Ascending aorta (tissue), 2 donors: ENCODE results near the gene SGSH. TPM values are rescaled to one million over a fixed set of nuclear protein-coding genes. Genes with fewer than 3 reads are reported as not detected.
A peak's percentile ranks its signal among the peaks of the same experiment; 100 is the strongest.

Experiments used
- DNase-seq, 2 donors: peaks; one replicate each; pipeline ENCODE4 v3.0.0-alpha.2; 2019; ENCODE audit warnings: low spot score in 2 of 2
- H3K27ac ChIP-seq, 2 donors: fragments of 200-600 bp; sonication (generic); one replicate each; pipeline ENCODE4 v1.5.1; 2016 to 2017; ENCODE audit warnings: mild to moderate bottlenecking in 1 of 2
- H3K27me3 ChIP-seq: fragments of 200-600 bp; sonication (generic); one replicate; pipeline ENCODE4 v1.5.1; 2017
- H3K36me3 ChIP-seq, 2 donors: fragments of 200-600 bp; sonication (generic); one replicate each; pipeline ENCODE4 v1.5.1; 2016
- H3K4me1 ChIP-seq, 2 donors: fragments of 200-600 bp; sonication (generic); one replicate each; pipeline ENCODE4 v1.5.1; 2016 to 2017; ENCODE audit warnings: mild to moderate bottlenecking in 1 of 2
- H3K4me3 ChIP-seq, 2 donors: fragments of 200-600 bp; sonication (generic); one replicate each; pipeline ENCODE4 v1.5.1; 2016 to 2017; ENCODE audit warnings: mild to moderate bottlenecking in 1 of 2
- H3K9me3 ChIP-seq, 2 donors: fragments of 200-600 bp; sonication (generic); one replicate each; pipeline ENCODE4 v1.5.1; 2016
- CTCF ChIP-seq, 3 experiments: fragments of 200-600 bp in 2 of 3; fragments of 450-650 bp in 1 of 3; sonication (generic) in 2 of 3; IDR thresholded peaks; one replicate each; pipeline ENCODE4 v1.5.1; 2016 to 2019; ENCODE audit warnings: antibody characterized with exemption in 3 of 3, mild to moderate bottlenecking in 1 of 3, moderate library complexity in 1 of 3
- intact Hi-C: fragments of 100-400 bp; cut with DNase I; formaldehyde crosslinking; loops from one replicate; pipeline ENCODE4 v1.15.1; 2023
- total RNA-seq: library from RNA; depleted of rRNA; stranded (reverse); fragments of >200 nt; gene quantifications from one replicate; pipeline ENCODE4 v1.1.0, GENCODE V29; 2016

The SGSH gene
- total RNA-seq, 1 donor from 2014 or later, result 50.9 TPM

GRCh38 chr17:80198144-80198661 is 21.9 kb downstream of the SGSH start:
- no peak for TF ChIP-seq CTCF (IDR thresholded peaks at IDR 0.05)
- no peaks in the 10 kb centered on the region for H3K27me3 ChIP-seq
- H3K27ac ChIP-seq, result no peak overlapping the region
- H3K9me3 ChIP-seq, result no peaks in the 10 kb centered on the region
- intact Hi-C loops, result loop anchor here (10.0 kb wide), 1 partner anchor 167 kb away; no protein-coding TSS in a partner anchor
- H3K4me3 ChIP-seq, result no peak overlapping the region
- no peaks in the 10 kb centered on the region for H3K36me3 ChIP-seq
- no peaks in the 10 kb centered on the region for H3K4me1 ChIP-seq
- DNase-seq, result no peak

DNA sequence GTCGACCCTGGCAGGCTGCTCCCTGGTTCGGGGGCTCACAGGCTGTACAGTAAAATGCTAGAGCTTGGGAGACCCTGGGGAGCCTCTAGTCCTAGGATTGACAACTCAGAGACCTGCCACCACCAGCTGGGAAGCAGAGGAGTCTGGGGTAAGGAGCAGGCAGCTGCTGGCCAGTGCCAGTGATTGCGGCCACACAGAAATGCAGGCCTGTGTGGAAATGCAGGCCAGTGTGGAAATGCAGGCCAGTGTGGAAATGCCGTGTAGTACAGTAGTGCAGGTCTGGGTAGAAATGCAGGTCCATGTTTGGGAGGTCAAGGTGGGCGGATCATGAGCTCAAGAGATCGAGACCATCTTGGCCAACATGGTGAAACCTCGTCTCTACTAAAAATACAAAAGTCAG is 23.5 kb downstream of the SGSH start:
- Histone ChIP-seq H3K27ac (no peak overlapping the region), H3K27me3 (no peaks in the 10 kb centered on the region), H3K36me3 (no peaks in the 10 kb centered on the region), H3K9me3 (no peaks in the 10 kb centered on the region), H3K4me1 (no peaks in the 10 kb centered on the region), H3K4me3 (no peak overlapping the region)
- TF ChIP-seq CTCF (IDR thresholded peaks at IDR 0.05), result no peak
- intact Hi-C loops, result loop anchor here (10.0 kb wide), 1 partner anchor 168 kb away; no protein-coding TSS in a partner anchor
- DNase-seq, result no peak

DNA sequence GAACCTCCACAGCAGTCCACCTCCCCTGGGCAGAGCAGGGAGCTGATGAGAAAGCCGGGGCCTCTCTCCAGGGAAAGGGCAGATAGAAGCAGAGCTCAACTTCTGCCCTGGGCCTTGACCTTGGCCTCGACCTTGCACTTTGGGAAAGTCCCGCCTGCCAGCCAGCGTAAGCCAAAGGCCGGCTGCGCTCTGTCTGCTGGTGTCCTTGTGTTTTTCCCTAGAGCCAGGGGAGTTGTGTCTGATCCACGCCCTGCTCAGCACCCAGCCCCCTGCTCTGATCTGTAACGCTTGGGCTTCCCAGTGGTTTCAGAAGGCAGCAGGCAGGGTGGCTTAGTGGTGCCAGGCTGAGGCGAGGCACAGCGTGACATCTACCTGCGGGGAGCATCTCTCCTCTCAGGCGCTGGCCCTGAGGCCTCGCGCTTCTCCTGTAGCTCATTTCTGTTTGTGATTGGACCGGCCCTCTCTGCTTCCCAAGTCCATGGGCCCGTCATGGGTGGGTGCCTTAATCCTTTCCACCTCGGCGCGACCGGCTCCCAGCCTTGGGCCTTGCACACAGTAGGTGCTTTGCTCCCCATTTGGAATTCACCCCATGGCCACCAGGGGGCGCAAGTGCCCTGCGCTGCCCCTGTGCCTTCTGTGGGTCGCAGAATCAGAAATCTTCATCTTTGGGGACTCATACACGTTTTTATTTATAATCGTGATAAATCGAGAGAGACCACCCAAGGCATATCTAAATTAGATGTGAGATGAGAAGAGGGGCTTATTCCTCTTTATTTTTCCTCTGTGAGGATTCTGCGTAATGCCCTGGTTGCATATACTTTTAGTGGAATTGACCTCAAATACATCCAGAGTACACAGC is 24.2 kb downstream of the SGSH start:
- TF ChIP-seq CTCF (IDR thresholded peaks at IDR 0.05), result peak; percentile 83 to 84 (median 84)
- Histone ChIP-seq H3K36me3 (no peaks in the 10 kb centered on the region), H3K4me1 (no peaks in the 10 kb centered on the region), H3K27ac (no peak overlapping the region), H3K27me3 (no peaks in the 10 kb centered on the region), H3K4me3 (no peak overlapping the region), H3K9me3 (no peaks in the 10 kb centered on the region)
- intact Hi-C loops, result loop anchor here (10.0 kb wide), 1 partner anchor 169 kb away; no protein-coding TSS in a partner anchor
- no peak for DNase-seq

GRCh38 chr17:80195141-80195540 is 25.0 kb downstream of the SGSH start:
- H3K27ac ChIP-seq, result no peak overlapping the region
- no peak overlapping the region for H3K4me3 ChIP-seq
- intact Hi-C loops, result loop anchor here (10.0 kb wide), 1 partner anchor 170 kb away; no protein-coding TSS in a partner anchor
- no peaks in the 10 kb centered on the region for H3K27me3 ChIP-seq
- H3K36me3 ChIP-seq, result no peaks in the 10 kb centered on the region
- no peak for TF ChIP-seq CTCF (IDR thresholded peaks at IDR 0.05)
- H3K9me3 ChIP-seq, result no peaks in the 10 kb centered on the region
- H3K4me1 ChIP-seq, result no peaks in the 10 kb centered on the region
- DNase-seq, result no peak

GRCh38 chr17:80191865-80192661 is 28.1 kb downstream of the SGSH start:
- H3K4me1 ChIP-seq, result no peaks in the 10 kb centered on the region
- H3K27ac ChIP-seq, result no peak overlapping the region
- no peaks in the 10 kb centered on the region for H3K27me3 ChIP-seq
- H3K9me3 ChIP-seq, result no peaks in the 10 kb centered on the region
- intact Hi-C loops, result loop anchor here (10.0 kb wide), 1 partner anchor 173 kb away; no protein-coding TSS in a partner anchor
- TF ChIP-seq CTCF (IDR thresholded peaks at IDR 0.05), result no peak
- H3K4me3 ChIP-seq, result no peak overlapping the region
- no peaks in the 10 kb centered on the region for H3K36me3 ChIP-seq
- DNase-seq, result no peak
